ENCODE data around the gene SEZ6.
A peak's percentile ranks its signal among the peaks of the same experiment; 100 is the strongest.

The SEZ6 gene

GRCh38 chr17:28951991-28952975 lies 53.5 kb downstream of the SEZ6 start (continued):
- TF ChIP-seq ZNF629 (tag by site-specific recombination; IDR thresholded peaks at IDR 0.05) (peak; percentile 79), ZNF785 (tag by site-specific recombination; IDR thresholded peaks at IDR 0.05) (no peak), ZNF121 (tag by site-specific recombination; IDR thresholded peaks at IDR 0.05) (no peak), ZNF148 (tag by site-specific recombination; IDR thresholded peaks at IDR 0.05; ENCODE audit: borderline replicate concordance) (no peak), ZNF350 (tag by site-specific recombination; IDR thresholded peaks at IDR 0.05) (no peak), ZBTB8A (tag by site-specific recombination; IDR thresholded peaks at IDR 0.05) (peak; percentile 65), ZNF707 (tag by site-specific recombination; IDR thresholded peaks at IDR 0.05) (no peak), ZNF623 (tag by site-specific recombination; IDR thresholded peaks at IDR 0.05) (peak; percentile 20), ZNF670 (tag by site-specific recombination; IDR thresholded peaks at IDR 0.05; ENCODE audit: low read depth) (no peak), ZNF747 (tag by site-specific recombination; IDR thresholded peaks at IDR 0.05) (no peak), ZNF48 (tag by site-specific recombination; IDR thresholded peaks at IDR 0.05) (no peak), ZFP41 (tag by site-specific recombination; IDR thresholded peaks at IDR 0.05; ENCODE audit: borderline replicate concordance) (no peak), KLF1 (tag by site-specific recombination; IDR thresholded peaks at IDR 0.05) (peak; percentile 82), ZNF214 (tag by site-specific recombination; IDR thresholded peaks at IDR 0.05; ENCODE audit: borderline replicate concordance) (no peak), ZNF701 (tag by site-specific recombination; IDR thresholded peaks at IDR 0.05) (no peak), ZNF335 (tag by site-specific recombination; conservative IDR thresholded peaks at IDR 0.05) (peak; percentile 89), SETDB1 (IDR thresholded peaks at IDR 0.05; ENCODE audit: insufficient read length, low read length) (no peak), ZNF37A (tag by site-specific recombination; IDR thresholded peaks at IDR 0.05) (no peak), PBX3 (CRISPR knock-in tag; IDR thresholded peaks at IDR 0.05) (no peak; the same call in 1 of the 2 replicates), OSR2 (tag by site-specific recombination; IDR thresholded peaks at IDR 0.05) (no peak), ZNF24 (tag by site-specific recombination; IDR thresholded peaks at IDR 0.05) (0 out of 2 replicates have a peak, but pooled peaks have one; percentile 70), MZF1 (tag by site-specific recombination; IDR thresholded peaks at IDR 0.05; ENCODE audit: borderline replicate concordance) (no peak), YY1 (tag by site-specific recombination; IDR thresholded peaks at IDR 0.05) (peak; percentile 96), ZNF146 (tag by site-specific recombination; IDR thresholded peaks at IDR 0.05) (no peak), BCL11A (tag by site-specific recombination; IDR thresholded peaks at IDR 0.05; ENCODE audit: low read depth) (no peak), ZNF175 (tag by site-specific recombination; IDR thresholded peaks at IDR 0.05) (no peak), TSHZ1 (tag by site-specific recombination; IDR thresholded peaks at IDR 0.05; ENCODE audit: borderline replicate concordance) (no peak), ZNF248 (tag by site-specific recombination; IDR thresholded peaks at IDR 0.05) (no peak), ZFP3 (tag by site-specific recombination; IDR thresholded peaks at IDR 0.05; ENCODE audit: low read depth) (no peak), ZNF639 (tag by site-specific recombination; IDR thresholded peaks at IDR 0.05) (peak; percentile 94), ZNF404 (tag by site-specific recombination; IDR thresholded peaks at IDR 0.05) (no peak)
